GM12892 (cell line): ENCODE measurements around the gene CARTPT.

Experiments used
- POLR2A ChIP-seq: IDR thresholded peaks from 2 replicates; pipeline ENCODE4 v1.6.1; 2011; ENCODE audit warnings: low read depth, low read length, control low read depth
- POLR2AphosphoS5 ChIP-seq: IDR thresholded peaks from 2 replicates; pipeline ENCODE4 v1.6.1; 2011; ENCODE audit warnings: low read depth, low read length, control low read depth

DNA sequence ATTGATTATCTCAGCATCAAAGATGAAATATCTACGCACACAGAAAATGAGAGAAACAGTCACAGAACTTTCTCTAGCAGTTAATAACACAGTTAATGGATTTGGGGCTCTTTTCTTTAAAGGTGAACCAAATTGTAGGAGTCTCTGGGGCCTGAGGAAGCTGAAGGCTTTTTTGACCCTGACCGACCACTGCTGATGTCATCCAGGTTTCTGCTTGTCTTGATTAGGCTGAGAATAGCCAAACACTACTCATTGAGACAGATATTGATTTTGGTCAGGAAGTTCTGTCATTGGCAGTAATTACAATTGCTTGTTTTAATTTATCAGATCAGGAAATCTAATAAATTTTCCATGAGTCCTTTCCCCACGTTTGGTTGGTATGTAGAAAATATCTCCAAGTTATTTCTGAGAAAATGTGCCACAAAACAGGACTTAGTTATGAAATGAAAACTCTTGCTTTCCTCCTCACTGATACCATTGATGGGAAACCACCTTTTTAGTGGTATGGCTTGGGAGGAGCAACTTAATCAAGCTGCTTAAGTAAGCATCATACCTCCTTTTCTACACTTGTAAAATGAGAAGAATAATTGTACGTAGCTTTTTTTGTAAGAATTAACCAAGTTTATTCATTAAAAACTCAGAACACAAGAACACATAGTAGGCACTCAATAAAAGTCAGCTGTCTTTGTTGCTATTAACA is 19.7 kb downstream of the CARTPT start:
- TF ChIP-seq POLR2AphosphoS5 (no peak), POLR2A (no peak)
